Naive B cell (primary cell): ENCODE measurements around the gene CIC. TPM values are rescaled to one million over a fixed set of nuclear protein-coding genes. Genes with fewer than 3 reads are reported as not detected.

Experiments used
- ATAC-seq, 2 donors: fragments of 150-1000 bp; cut with Tn5 transposase; 2 replicates each; pipeline ENCODE4 v1.10.0; 2021; ENCODE audit warnings: low read depth in 2 of 2, mild to moderate bottlenecking in 2 of 2, moderate library complexity in 2 of 2
- DNase-seq: peaks from one replicate; pipeline ENCODE4 v3.0.0; 2022
- H3K27ac Mint-ChIP-seq, 6 donors: one replicate each; pipeline ENCODE4 v1.8.0; 2020 to 2022; ENCODE audit warnings: mild to moderate bottlenecking in 6 of 6, mixed read lengths in 6 of 6, moderate library complexity in 5 of 6, inconsistent platforms in 2 of 6
- H3K27me3 Mint-ChIP-seq, 3 donors: one replicate each; pipeline ENCODE4 v1.8.0; 2021 to 2022; ENCODE audit warnings: mixed read lengths in 3 of 3, mild to moderate bottlenecking in 1 of 3
- H3K36me3 Mint-ChIP-seq, 2 donors: one replicate each; pipeline ENCODE4 v1.8.0; 2020 to 2022; ENCODE audit warnings: mixed read lengths in 2 of 2, inconsistent platforms in 1 of 2, mild to moderate bottlenecking in 1 of 2
- H3K4me1 Mint-ChIP-seq, 3 donors: one replicate each; pipeline ENCODE4 v1.8.0; 2020 to 2022; ENCODE audit warnings: mixed read lengths in 3 of 3, inconsistent platforms in 1 of 3, mild to moderate bottlenecking in 1 of 3, moderate library complexity in 1 of 3
- H3K4me3 Mint-ChIP-seq, 8 donors: one replicate each; pipeline ENCODE4 v1.8.0; 2020 to 2022; ENCODE audit warnings: mild to moderate bottlenecking in 8 of 8, mixed read lengths in 8 of 8, moderate library complexity in 8 of 8, inconsistent platforms in 2 of 8
- H3K9me3 Mint-ChIP-seq, 7 donors: one replicate each; pipeline ENCODE4 v1.8.0; 2020 to 2022; ENCODE audit warnings: mixed read lengths in 7 of 7, mild to moderate bottlenecking in 5 of 7, inconsistent platforms in 2 of 7, moderate library complexity in 1 of 7
- polyA plus RNA-seq, 6 donors: library from polyadenylated mRNA; unstranded; fragments of 300-500 nt; fragmentation: Illumina TruSeq; gene quantifications; one replicate each; pipeline ENCODE4 v1.2.3, GENCODE V29; 2021; ENCODE audit warnings: low read depth in 6 of 6

CIC gene
- polyA plus RNA-seq, 6 donors from 2014 or later: 0.05 to 5.3 (median 2.1) TPM

DNA sequence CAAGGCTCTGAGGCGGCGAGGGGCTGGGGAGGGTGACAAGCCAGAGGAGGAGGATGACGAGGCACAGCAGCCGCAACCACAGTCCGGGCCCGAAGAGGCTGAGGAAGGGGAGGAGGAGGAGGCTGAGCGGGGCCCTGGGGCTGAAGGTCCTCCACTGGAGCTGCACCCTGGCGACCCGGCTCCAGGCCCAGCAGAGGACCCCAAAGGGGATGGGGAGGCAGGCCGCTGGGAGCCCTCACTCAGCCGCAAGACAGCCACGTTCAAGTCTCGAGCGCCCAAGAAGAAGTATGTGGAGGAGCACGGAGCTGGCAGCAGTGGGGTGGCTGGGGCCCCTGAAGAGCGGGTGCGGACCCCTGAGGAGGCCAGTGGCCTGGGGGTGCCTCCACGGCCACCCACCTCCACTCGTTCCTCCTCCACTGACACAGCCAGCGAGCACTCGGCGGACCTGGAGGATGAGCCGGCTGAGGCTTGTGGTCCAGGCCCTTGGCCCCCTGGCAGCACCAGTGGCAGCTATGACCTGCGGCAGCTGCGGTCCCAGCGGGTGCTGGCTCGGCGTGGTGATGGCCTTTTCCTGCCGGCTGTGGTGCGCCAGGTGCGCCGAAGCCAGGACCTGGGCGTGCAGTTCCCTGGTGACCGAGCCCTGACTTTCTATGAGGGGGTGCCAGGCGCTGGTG, 2.9 kb downstream of the CIC start:
- Mint-ChIP-seq H3K4me1 (peaks cover 25 to 32% (median 27%) of the 10 kb centered on the region in 3 donors), H3K27me3 (no peaks in the 10 kb centered on the region), H3K27ac (peak overlapping the region in 1 of 6 donors; percentile 32), H3K4me3 (peak overlapping the region in 1 of 8 donors; percentile 82), H3K9me3 (no peaks in the 10 kb centered on the region), H3K36me3 (no peaks in the 10 kb centered on the region)
- ATAC-seq (no peak), DNase-seq (no peak)

DNA sequence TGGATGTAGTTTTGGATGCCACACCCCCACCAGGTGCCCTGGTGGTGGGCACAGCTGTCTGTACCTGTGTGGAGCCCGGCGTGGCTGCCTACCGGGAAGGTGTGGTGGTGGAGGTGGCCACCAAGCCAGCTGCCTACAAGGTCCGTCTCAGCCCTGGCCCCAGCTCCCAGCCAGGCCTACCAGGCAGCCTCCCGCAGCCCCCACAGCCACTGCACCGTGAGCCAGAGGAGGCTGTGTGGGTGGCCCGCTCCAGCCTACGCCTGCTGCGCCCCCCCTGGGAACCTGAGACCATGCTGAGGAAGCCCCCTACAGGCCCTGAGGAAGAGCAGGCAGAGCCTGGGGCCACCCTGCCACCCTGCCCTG, 3.5 kb downstream of the CIC start:
- H3K36me3 Mint-ChIP-seq: no peaks in the 10 kb centered on the region
- ATAC-seq: no peak

DNA sequence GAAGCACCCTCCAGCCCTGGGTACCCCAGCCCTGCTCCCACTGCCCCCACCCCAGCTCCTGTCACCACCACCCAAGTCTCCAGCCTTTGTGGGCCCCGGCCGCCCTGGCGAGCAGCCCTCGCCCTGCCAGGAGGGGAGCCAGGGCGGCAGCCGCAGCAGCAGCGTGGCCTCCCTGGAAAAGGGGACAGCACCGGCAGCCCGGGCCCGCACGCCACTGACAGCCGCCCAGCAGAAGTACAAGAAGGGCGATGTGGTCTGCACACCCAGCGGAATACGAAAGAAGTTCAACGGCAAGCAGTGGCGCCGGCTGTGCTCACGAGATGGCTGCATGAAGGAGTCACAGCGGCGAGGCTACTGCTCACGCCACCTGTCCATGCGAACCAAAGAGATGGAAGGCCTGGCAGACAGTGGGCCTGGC, 3.9 kb downstream of the CIC start:
- Mint-ChIP-seq H3K9me3 (no peaks in the 10 kb centered on the region), H3K36me3 (no peaks in the 10 kb centered on the region), H3K4me3 (no peak overlapping the region), H3K27ac (no peak overlapping the region), H3K4me1 (peaks cover 25 to 34% (median 32%) of the 10 kb centered on the region in 3 donors), H3K27me3 (no peaks in the 10 kb centered on the region)
- no peak for DNase-seq
- ATAC-seq: no peak

More for the DNA sequence above, 3.5 kb downstream of the CIC start:
- no peaks in the 10 kb centered on the region for H3K9me3 Mint-ChIP-seq
- peaks cover 25 to 32% (median 30%) of the 10 kb centered on the region in 3 donors for H3K4me1 Mint-ChIP-seq
- H3K4me3 Mint-ChIP-seq: no peak overlapping the region
- DNase-seq: no peak
- H3K27me3 Mint-ChIP-seq: no peaks in the 10 kb centered on the region
- H3K27ac Mint-ChIP-seq: peak overlapping the region in 1 of 6 donors; percentile 47

DNA sequence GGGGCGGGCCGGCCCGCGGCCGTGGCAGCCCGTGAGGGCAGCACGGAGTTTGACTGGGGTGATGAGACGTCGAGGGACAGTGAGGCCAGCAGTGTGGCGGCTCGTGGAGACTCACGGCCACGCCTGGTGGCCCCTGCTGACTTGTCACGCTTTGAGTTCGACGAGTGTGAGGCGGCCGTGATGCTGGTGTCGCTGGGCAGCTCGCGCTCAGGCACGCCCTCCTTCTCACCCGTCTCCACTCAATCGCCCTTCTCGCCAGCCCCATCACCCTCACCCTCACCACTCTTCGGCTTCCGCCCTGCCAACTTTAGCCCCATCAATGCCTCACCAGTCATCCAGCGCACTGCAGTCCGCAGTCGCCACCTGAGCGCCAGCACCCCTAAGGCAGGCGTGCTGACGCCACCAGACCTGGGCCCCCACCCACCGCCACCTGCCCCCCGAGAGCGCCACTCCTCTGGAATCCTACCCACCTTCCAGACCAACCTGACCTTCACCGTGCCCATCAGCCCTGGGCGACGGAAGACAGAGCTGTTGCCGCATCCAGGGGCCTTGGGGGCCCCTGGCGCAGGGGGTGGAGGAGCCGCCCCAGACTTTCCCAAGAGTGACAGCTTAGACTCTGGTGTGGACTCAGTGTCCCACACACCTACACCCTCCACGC, 4.5 kb downstream of the CIC start:
- peaks cover 30 to 40% (median 37%) of the 10 kb centered on the region in 3 donors for H3K4me1 Mint-ChIP-seq
- H3K9me3 Mint-ChIP-seq: no peaks in the 10 kb centered on the region
- H3K4me3 Mint-ChIP-seq: no peak overlapping the region
- H3K27ac Mint-ChIP-seq: peak overlapping the region in 2 of 6 donors; percentile 51 to 64
- H3K36me3 Mint-ChIP-seq: no peaks in the 10 kb centered on the region
- ATAC-seq: no peak
- no peak for DNase-seq
- H3K27me3 Mint-ChIP-seq: no peaks in the 10 kb centered on the region

DNA sequence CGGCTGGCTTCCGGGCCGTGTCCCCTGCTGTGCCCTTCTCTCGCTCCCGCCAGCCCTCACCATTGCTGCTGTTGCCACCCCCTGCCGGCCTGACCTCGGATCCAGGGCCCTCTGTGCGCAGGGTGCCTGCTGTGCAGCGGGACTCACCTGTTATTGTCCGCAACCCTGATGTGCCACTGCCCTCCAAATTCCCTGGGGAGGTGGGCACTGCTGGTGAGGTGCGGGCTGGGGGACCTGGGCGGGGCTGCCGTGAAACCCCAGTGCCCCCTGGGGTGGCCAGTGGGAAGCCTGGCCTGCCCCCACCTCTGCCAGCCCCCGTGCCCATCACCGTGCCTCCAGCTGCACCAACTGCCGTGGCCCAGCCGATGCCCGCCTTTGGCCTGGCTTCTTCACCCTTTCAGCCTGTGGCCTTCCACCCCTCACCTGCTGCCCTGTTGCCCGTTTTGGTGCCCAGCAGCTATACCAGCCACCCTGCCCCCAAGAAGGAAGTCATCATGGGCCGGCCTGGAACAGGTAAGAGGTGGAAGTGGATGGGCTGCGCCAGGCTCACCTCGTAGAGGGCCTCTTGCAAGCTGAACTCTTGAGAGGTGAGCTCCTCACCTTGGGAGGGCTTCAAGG, 5.1 kb downstream of the CIC start:
- Mint-ChIP-seq H3K27ac (no peak overlapping the region), H3K4me3 (no peak overlapping the region), H3K9me3 (no peaks in the 10 kb centered on the region), H3K36me3 (no peaks in the 10 kb centered on the region), H3K27me3 (no peaks in the 10 kb centered on the region), H3K4me1 (peaks cover 37 to 46% (median 44%) of the 10 kb centered on the region in 3 donors)
- ATAC-seq (no peak), DNase-seq (no peak)

DNA sequence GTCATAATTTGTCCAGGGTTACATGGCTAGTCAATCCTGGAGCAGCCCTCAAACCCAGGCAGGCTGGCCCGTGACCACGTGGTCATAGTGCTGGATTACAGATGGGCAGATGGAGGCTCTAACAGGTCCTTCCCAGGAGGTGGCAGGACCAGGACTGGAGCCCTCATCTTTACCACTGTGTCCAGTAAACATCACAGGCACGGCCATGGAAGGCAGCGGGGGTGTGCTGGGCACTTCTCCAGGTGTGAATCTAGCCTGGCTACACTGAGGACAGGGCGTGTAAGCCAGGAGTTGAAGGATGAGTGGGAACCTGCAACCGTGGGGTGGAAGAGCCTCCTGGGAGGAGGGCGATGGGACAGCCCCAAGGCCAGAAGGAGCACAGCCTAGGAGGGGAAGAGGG, 6.1 kb downstream of the CIC start:
- Mint-ChIP-seq H3K27me3 (no peaks in the 10 kb centered on the region), H3K4me3 (peak overlapping the region in 4 of 8 donors; percentile 19 to 71 (median 44)), H3K4me1 (peaks cover 42 to 53% (median 43%) of the 10 kb centered on the region in 3 donors), H3K27ac (peak overlapping the region in 1 of 6 donors; percentile 3), H3K9me3 (no peaks in the 10 kb centered on the region), H3K36me3 (no peaks in the 10 kb centered on the region)
- DNase-seq (no peak), ATAC-seq (no peak)

DNA sequence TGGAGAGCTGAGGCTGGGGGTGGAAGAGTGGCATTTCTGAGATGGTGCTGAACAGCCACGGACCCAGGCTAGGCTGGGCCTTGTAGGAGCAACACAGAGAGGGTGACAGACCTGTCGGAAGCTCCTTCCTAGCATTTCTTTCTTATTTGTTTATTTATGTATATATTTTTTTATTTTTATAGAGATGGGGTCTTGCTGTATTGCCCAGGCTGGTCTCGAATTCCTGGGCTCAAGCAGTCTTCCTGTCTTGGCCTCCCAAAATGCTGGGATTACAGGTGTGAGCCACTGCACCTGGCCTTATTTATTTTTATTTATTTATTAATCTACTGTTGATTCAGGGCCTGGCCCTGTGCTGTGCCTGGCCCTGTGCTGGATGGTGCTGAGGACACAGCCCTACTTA, 6.5 kb downstream of the CIC start:
- ATAC-seq (no peak), DNase-seq (no peak)
- Mint-ChIP-seq H3K27me3 (no peaks in the 10 kb centered on the region), H3K9me3 (no peaks in the 10 kb centered on the region), H3K36me3 (no peaks in the 10 kb centered on the region), H3K4me3 (peak overlapping the region in 1 of 8 donors; percentile 69), H3K4me1 (peaks cover 38 to 53% (median 39%) of the 10 kb centered on the region in 3 donors), H3K27ac (no peak overlapping the region)

DNA sequence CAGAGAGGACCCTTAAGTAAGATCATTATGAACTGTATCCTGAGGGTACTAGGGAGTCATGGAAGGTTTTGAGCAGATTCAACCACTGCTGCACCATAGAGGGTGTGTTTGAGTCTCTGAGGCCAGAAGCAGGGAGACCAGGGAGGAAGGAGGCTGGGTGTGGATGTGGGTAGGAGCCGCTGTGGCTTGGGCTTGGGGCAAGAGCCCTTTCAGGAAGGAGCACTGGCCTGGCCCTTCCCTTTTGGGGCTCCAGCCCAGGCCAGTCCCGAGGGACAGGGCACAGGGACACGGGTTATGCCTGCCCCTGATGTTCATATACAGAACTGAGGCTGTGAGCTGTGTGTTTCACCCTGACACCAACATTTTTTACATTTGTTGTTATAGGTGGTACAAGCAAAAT, 7.2 kb downstream of the CIC start:
- DNase-seq (no peak), ATAC-seq (no peak)
- H3K4me3 Mint-ChIP-seq: peak overlapping the region in 3 of 8 donors; percentile 32 to 69 (median 67)
- peaks cover 33 to 54% (median 33%) of the 10 kb centered on the region in 3 donors for H3K4me1 Mint-ChIP-seq
- no peaks in the 10 kb centered on the region for H3K27me3 Mint-ChIP-seq
- no peaks in the 10 kb centered on the region for H3K36me3 Mint-ChIP-seq
- peak overlapping the region in 2 of 6 donors; percentile 61 to 78 for H3K27ac Mint-ChIP-seq
- no peaks in the 10 kb centered on the region for H3K9me3 Mint-ChIP-seq

DNA sequence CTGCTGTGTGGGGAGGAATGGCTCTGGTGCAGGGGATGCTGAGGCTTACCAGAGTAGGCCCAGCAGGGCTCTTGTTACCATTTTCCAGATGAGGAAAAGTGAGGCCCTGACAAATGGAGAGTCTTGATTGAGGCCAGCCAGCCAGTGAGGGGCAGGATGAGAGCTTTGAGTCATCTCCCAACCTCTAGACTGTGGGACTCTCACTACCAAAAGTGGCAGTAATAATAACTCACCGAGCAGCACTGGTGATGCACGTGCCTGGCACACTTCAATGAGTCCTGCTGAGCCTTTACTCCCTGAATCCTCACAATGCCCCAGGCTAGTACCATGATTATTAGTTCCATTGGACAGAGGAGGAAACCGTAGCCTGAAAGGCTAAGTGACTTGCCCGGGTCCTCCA, 7.8 kb downstream of the CIC start:
- Mint-ChIP-seq H3K27me3 (no peaks in the 10 kb centered on the region), H3K27ac (peak overlapping the region in 1 of 6 donors; percentile 53), H3K4me1 (peaks cover 32 to 54% (median 35%) of the 10 kb centered on the region in 3 donors), H3K9me3 (no peaks in the 10 kb centered on the region), H3K36me3 (no peaks in the 10 kb centered on the region), H3K4me3 (peak overlapping the region in 1 of 8 donors; percentile 69)
- ATAC-seq: no peak
- DNase-seq: no peak

DNA sequence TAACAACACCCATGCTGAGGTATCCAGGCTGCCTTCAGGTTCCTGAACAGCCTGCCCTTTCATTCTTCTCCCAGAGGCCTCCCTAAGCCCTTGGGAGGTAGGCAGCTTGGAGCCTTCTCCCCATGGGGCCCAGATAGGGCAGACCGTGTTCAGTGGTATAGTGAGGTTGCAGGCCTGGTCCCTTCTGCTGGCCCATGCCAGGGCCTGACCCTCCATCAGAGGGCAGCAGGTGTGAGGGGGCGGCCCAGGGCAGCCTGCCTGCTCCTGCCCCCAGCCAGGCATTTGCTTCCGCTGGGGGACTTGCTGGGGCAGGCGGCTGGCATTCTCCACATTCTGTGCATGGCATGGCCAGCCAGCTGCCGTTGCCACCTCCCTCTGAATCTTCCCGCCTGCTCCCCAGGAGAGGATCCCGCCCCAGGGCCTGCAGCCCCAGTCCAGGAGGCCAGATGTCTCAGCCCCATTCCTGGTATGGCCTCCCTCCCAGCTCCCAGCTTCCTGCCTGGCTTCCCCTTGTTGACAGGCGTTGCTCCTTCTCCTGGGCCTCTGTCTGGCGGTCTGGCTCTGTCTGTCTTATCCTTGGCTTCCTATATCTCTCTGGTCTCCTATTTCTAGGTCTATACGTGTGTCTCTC, 8.9 kb downstream of the CIC start:
- no peak for DNase-seq
- Mint-ChIP-seq H3K27ac (peak overlapping the region in 3 of 6 donors; percentile 5 to 86 (median 54)), H3K4me3 (no peak overlapping the region), H3K4me1 (peaks cover 38 to 63% (median 43%) of the 10 kb centered on the region in 3 donors), H3K9me3 (no peaks in the 10 kb centered on the region), H3K27me3 (no peaks in the 10 kb centered on the region), H3K36me3 (no peaks in the 10 kb centered on the region)
- ATAC-seq: no peak

DNA sequence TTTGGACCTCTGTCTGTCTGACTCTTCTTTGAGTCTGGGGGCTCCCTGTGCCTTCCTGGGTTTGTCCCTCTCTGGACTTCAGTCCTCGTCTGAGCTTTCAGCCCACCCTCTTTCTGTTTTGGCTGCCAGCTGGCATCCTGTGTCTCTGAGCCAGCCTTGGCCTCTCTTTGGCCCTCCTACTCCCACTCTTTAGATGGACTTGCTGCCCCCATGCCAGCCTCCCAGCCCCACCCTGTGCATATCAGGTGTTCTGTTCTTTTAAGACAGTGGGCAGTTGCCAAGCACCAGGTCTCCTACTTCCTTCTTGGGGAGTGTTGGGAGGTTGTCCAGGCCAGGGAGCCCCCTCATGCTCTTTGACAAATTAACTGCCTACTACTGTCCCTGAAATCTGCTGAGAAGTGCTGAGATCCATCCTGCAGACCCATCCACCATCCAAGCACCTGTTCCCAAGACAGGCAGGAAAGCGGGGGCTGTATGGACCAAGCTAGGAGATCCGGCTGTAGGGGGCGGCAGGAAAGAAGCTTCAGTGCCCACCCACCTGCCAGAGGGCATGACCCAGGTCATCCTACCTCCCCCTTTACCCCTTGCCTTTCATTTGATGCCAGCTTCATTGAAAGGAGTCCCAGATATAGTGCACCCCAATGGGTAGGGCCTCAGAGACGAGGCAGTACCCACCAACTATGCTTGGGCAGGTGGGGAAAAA, 9.6 kb downstream of the CIC start:
- Mint-ChIP-seq H3K36me3 (no peaks in the 10 kb centered on the region), H3K27me3 (no peaks in the 10 kb centered on the region), H3K4me3 (peak overlapping the region in 7 of 8 donors; percentile 84 to 95 (median 91)), H3K4me1 (peaks cover 38 to 63% (median 43%) of the 10 kb centered on the region in 3 donors), H3K27ac (peak overlapping the region in 5 of 6 donors; percentile 15 to 98 (median 54)), H3K9me3 (no peaks in the 10 kb centered on the region)
- ATAC-seq (no peak), DNase-seq (no peak)

DNA sequence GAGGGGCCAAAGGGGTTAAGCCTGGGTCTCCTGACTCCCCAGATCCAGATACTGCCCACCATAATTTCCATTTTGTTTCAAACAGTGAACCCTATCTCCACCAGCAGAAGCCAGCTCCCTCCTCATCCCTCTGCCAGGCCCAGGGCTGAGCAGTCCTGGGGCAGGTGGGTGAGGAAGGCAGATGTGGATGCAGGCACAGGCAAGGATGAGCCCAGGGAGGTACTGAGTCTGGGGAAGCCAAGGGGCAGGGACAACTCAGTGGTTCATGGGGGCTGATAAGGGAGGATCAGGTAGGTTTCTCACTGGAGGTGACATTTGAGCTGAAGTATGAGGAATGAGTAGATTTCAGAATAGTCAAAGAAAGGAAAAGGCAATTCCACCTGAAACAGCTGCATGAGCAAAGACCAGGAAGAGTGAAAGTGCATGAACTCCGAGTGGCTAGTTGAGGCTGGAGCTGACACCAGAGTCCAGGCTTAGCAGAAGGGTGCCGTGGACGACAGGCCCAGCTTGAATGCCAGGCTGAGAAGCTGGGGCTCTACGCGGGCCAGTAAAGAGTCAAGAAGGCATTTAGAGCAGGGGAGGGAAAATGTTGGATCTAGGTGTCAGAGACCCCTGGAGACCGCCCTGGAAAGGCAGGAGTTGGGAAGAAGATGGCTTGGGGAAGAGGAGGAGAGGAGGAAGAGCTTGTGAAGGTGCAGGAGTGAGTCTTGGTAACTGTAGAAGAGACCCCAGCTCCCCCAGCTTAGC, 10.3 kb downstream of the CIC start:
- DNase-seq (no peak), ATAC-seq (no peak)
- H3K36me3 Mint-ChIP-seq: no peaks in the 10 kb centered on the region
- peak overlapping the region in 5 of 6 donors; percentile 81 to 98 (median 92) for H3K27ac Mint-ChIP-seq
- peak overlapping the region in 7 of 8 donors; percentile 84 to 95 (median 91) for H3K4me3 Mint-ChIP-seq
- no peaks in the 10 kb centered on the region for H3K27me3 Mint-ChIP-seq
- peaks cover 38 to 59% (median 43%) of the 10 kb centered on the region in 3 donors for H3K4me1 Mint-ChIP-seq
- no peaks in the 10 kb centered on the region for H3K9me3 Mint-ChIP-seq
